ENCODE data around the gene DYSF. TPM values are rescaled to one million over a fixed set of nuclear protein-coding genes. Genes with fewer than 3 reads are reported as not detected.
A peak's percentile ranks its signal among the peaks of the same experiment; 100 is the strongest.

The DYSF gene
- total and polyA plus RNA-seq, 3 donors from 2014 or later = 6.8 to 10.9 (median 8.9) TPM

- Histone ChIP-seq H3K9me3 (no peaks in the 10 kb centered on the region), H3K36me3 (ENCODE audit: low read depth, missing control alignments) (no peaks in the 10 kb centered on the region), H3K27ac (no peak overlapping the region), H3K4me3 (no peak overlapping the region), H3K4me1 (peaks cover 8% of the 10 kb centered on the region), H3K27me3 (no peaks in the 10 kb centered on the region)
- no peak for DNase-seq
- intact Hi-C loops (cut with DNase I; ENCODE audit: low total_unique reads) = loop anchor here (5.0 kb wide), 1 partner anchor 607 kb away; no protein-coding TSS in a partner anchor
- no peak for TF ChIP-seq POLR2A (IDR thresholded peaks at IDR 0.05)
- TF ChIP-seq CTCF (IDR thresholded peaks at IDR 0.05) = no peak
- 53 to 56% methylated on average over 9 of the region's 9 CpGs for WGBS, 2 donors
These were observed 91.7 kb downstream of the DYSF start for GRCh38 chr2:71544919-71545571.

- Histone ChIP-seq H3K9me3 (no peaks in the 10 kb centered on the region), H3K27ac (no peak overlapping the region), H3K27me3 (no peaks in the 10 kb centered on the region), H3K4me3 (no peak overlapping the region), H3K4me1 (peaks cover 8% of the 10 kb centered on the region), H3K36me3 (ENCODE audit: low read depth, missing control alignments) (no peaks in the 10 kb centered on the region)
- DNase-seq = peak; percentile 69
- no peak for TF ChIP-seq POLR2A (IDR thresholded peaks at IDR 0.05)
- peak; percentile 35 to 67 (median 52) for TF ChIP-seq CTCF (IDR thresholded peaks at IDR 0.05)
- intact Hi-C loops (cut with DNase I; ENCODE audit: low total_unique reads) = loop anchor here (5.0 kb wide), 1 partner anchor 607 kb away; no protein-coding TSS in a partner anchor
- 31% methylated on average over 20 to 22 of the region's 22 CpGs for WGBS, 2 donors
These were observed 92.4 kb downstream of the DYSF start for GRCh38 chr2:71545572-71546274.

GRCh38 chr2:71546275-71546638 is 92.9 kb downstream of the DYSF start:
- TF ChIP-seq POLR2A (IDR thresholded peaks at IDR 0.05) = no peak
- TF ChIP-seq CTCF (IDR thresholded peaks at IDR 0.05) = no peak
- intact Hi-C loops (cut with DNase I; ENCODE audit: low total_unique reads) = loop anchor here (5.0 kb wide), 1 partner anchor 606 kb away; no protein-coding TSS in a partner anchor
- WGBS, 2 donors = 44 to 59% methylated on average over 3 of the region's 3 CpGs

GRCh38 chr2:71546777-71547281 is 93.5 kb downstream of the DYSF start:
- TF ChIP-seq POLR2A (IDR thresholded peaks at IDR 0.05) = no peak
- no peak for TF ChIP-seq CTCF (IDR thresholded peaks at IDR 0.05)
- no peaks in the 10 kb centered on the region for H3K36me3 ChIP-seq (ENCODE audit: low read depth, missing control alignments)
- no peak overlapping the region for H3K4me3 ChIP-seq
- H3K9me3 ChIP-seq = no peaks in the 10 kb centered on the region
- H3K4me1 ChIP-seq = peaks cover 8% of the 10 kb centered on the region
- no peaks in the 10 kb centered on the region for H3K27me3 ChIP-seq
- intact Hi-C loops (cut with DNase I; ENCODE audit: low total_unique reads) = loop anchor here (5.0 kb wide), 1 partner anchor 605 kb away; no protein-coding TSS in a partner anchor
- H3K27ac ChIP-seq = no peak overlapping the region
- WGBS, 2 donors = 83 to 90% methylated on average over 10 to 14 of the region's 14 CpGs
- no peak for DNase-seq

More at GRCh38 chr2:71546275-71546638, 92.9 kb downstream of the DYSF start:
- H3K27me3 ChIP-seq = no peaks in the 10 kb centered on the region
- peaks cover 8% of the 10 kb centered on the region for H3K4me1 ChIP-seq
- H3K4me3 ChIP-seq = no peak overlapping the region
- H3K27ac ChIP-seq = no peak overlapping the region
- H3K9me3 ChIP-seq = no peaks in the 10 kb centered on the region
- no peak for DNase-seq
- H3K36me3 ChIP-seq (ENCODE audit: low read depth, missing control alignments) = no peaks in the 10 kb centered on the region
